ENCODE results near the gene EIF6. TPM values are rescaled to one million over a fixed set of nuclear protein-coding genes. Genes with fewer than 3 reads are reported as not detected.

Gene EIF6
- total and polyA plus RNA-seq, 2 of the 8 experiments (the other 6 are each of a cell fraction or from before 2014, with no cell fraction given), result 184 to 319 TPM

DNA sequence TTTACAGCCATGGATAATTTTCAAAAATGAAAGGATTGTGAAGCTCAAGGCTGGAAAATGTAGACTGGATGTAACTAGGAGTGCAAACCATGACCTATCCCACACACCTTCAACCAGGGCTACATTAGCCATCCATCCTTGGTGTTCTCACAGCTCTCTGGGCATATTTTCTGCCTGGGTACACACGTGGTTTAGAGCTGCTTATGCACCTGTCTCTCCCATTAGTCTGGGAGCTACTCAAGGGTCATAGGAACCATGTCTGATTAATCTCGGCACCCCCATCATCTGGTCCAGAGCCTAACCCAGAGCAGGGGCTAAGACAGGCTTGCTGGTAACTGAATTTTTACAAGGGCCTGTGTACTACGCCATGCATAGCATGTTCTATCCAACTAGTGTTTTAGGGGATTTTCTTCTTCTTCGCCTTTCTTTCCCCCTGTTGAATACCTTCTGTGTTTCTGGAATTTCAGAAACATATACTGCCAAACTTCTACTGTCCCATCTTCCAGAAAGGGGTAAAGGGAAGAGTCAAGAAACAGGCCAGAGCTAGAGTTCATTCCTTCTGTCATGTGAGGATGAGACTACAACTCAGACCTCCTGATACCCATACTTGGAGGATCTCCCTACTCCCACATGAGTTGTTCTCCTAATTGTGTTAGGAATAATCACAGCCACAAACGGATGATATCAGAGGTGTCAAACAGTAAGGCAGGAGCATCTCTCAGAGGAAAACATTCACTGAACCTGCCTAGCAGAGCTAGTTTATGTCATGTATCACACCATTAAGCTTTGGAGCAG is 33.0 kb upstream of the EIF6 start:
- no peak overlapping the region for H4K5ac ChIP-seq (ENCODE audit: insufficient read length, low read depth, low read length)
- no peak overlapping the region for H3K56ac ChIP-seq (replicated peaks; ENCODE audit: insufficient read length, low read depth, low read length)
- no peaks in the 10 kb centered on the region for H3K79me2 ChIP-seq (ENCODE audit: control insufficient read depth in 1 of 2, insufficient read depth in 2 of 2, low read length in 2 of 2)
- H4K20me1 ChIP-seq (replicated peaks in 1 of 2; ENCODE audit: control insufficient read depth in 1 of 2, insufficient read depth in 2 of 2, low read length in 2 of 2), result peaks cover 1% of the 10 kb centered on the region in 2 experiments
- no peak overlapping the region for H3K4me3 ChIP-seq (ENCODE audit: extremely low read depth in 1 of 4, insufficient read depth in 2 of 4, low read depth in 3 of 4, low read length in 4 of 4)
- FAIRE-seq (no peak), DNase-seq (ENCODE audit: low read depth in 1 of 2, low spot score in 2 of 2) (no peak)
- H2BK5ac ChIP-seq (ENCODE audit: low read depth, low read length), result no peak overlapping the region
- no peak overlapping the region for H3K4ac ChIP-seq (replicated peaks; ENCODE audit: insufficient read length, low read depth, low read length)
- H3K27ac ChIP-seq (ENCODE audit: low read depth, low read length), result no peak overlapping the region
- 86% methylated on average over 5 of the region's 5 CpGs; no CpG with 5 or more reads in 1 of the 2 experiments for WGBS, 2 experiments (ENCODE audit: extremely low coverage in 1 of 2, insufficient coverage in 1 of 2, insufficient read length in 1 of 2, insufficient replicate concordance in 2 of 2, low coverage in 1 of 2, low lambda C conversion rate in 2 of 2, missing lambda C conversion rate in 1 of 2)
- H3K4me2 ChIP-seq (ENCODE audit: insufficient read depth in 1 of 2, low read depth in 2 of 2, low read length in 2 of 2), result no peak overlapping the region
- no peaks in the 10 kb centered on the region for H3K23me2 ChIP-seq (ENCODE audit: low read depth, low read length)
- H3K9me3 ChIP-seq (ENCODE audit: insufficient read depth in 2 of 2, low read depth in 1 of 2, low read length in 1 of 2), result no peaks in the 10 kb centered on the region
- no peak overlapping the region for H2BK120ac ChIP-seq (replicated peaks; ENCODE audit: low read depth, low read length)
- H3K18ac ChIP-seq (ENCODE audit: extremely low read depth, low read length), result no peak overlapping the region
- no peak overlapping the region for H2AFZ ChIP-seq (ENCODE audit: low read length)
- no peak overlapping the region for H2BK15ac ChIP-seq (ENCODE audit: low read length)
- CTCF ChIA-PET (ENCODE audit: partially characterized antibody), result interaction anchor here (0.6 to 7.3 kb wide), 4 partner anchors 11 to 1912 kb away, joined by 3 to 106 read pairs (median 8); no protein-coding TSS in a partner anchor
- H2BK12ac ChIP-seq (ENCODE audit: low read depth, low read length), result no peak overlapping the region
- no peak for TF ChIP-seq KDM5A (IDR thresholded peaks at IDR 0.05; ENCODE audit: low read length)
- H2BK20ac ChIP-seq (ENCODE audit: low read length), result no peak overlapping the region
- H3K14ac ChIP-seq (ENCODE audit: insufficient read length), result no peak overlapping the region
- no peaks in the 10 kb centered on the region; the same call in 1 of the 2 replicates for H3K79me1 ChIP-seq (ENCODE audit: low read depth, low read length)
- peaks cover 3 to 11% (median 3%) of the 10 kb centered on the region in 4 experiments; a peak in 6 of 7 replicates for H3K4me1 ChIP-seq (replicated peaks in 1 of 4; ENCODE audit: control insufficient read depth in 3 of 4, insufficient read depth in 4 of 4, low read length in 3 of 4)
- no peak overlapping the region for H3K23ac ChIP-seq (ENCODE audit: insufficient read length)
- peak overlapping the region in 1 of 4 experiments; percentile 15; a peak in 1 of 7 replicates for H3K9ac ChIP-seq (replicated peaks in 1 of 4; ENCODE audit: extremely low read depth in 1 of 4, low read depth in 3 of 4, low read length in 3 of 4)
- peaks cover 0 to 4% (median 0%) of the 10 kb centered on the region in 4 experiments; a peak in 1 of 8 replicates for H3K36me3 ChIP-seq (ENCODE audit: control insufficient read depth in 2 of 4, insufficient read depth in 4 of 4, low read length in 3 of 4)
- H4K8ac ChIP-seq (ENCODE audit: extremely low read depth, insufficient read depth, low read length), result no peak overlapping the region
- POLR2A ChIA-PET (ENCODE audit: partially characterized antibody), result interaction anchor here (0.8 to 1.3 kb wide), 3 partner anchors 9 to 12 kb away, joined by 3 to 5 read pairs (median 3); no protein-coding TSS in a partner anchor
- no peak overlapping the region for H4K91ac ChIP-seq (replicated peaks; ENCODE audit: insufficient read length, low read length)
- no peak overlapping the region for H2AK5ac ChIP-seq (ENCODE audit: low read depth, low read length)
- no peaks in the 10 kb centered on the region; a peak in 2 of 7 replicates for H3K27me3 ChIP-seq (replicated peaks in 1 of 4; ENCODE audit: control insufficient read depth in 3 of 4, extremely low read depth in 1 of 4, insufficient read depth in 3 of 4, low read length in 3 of 4)

All from H1 (cell line).